Ectodermal cell (in vitro differentiated cells): ENCODE data around the gene ADCY5.

Experiments
- H3K27ac ChIP-seq: 2 replicates; pipeline ENCODE4 v1.7.0; 2013; ENCODE audit warnings: mild to moderate bottlenecking, low read depth, low read length; ENCODE audit not compliant: insufficient read depth, poor library complexity, severe bottlenecking
- H3K27me3 ChIP-seq: 2 replicates; pipeline ENCODE4 v1.7.0; 2013; ENCODE audit warnings: mild to moderate bottlenecking, low read length; ENCODE audit not compliant: insufficient read depth, control insufficient read depth, poor library complexity, severe bottlenecking
- H3K36me3 ChIP-seq: one replicate; pipeline ENCODE4 v1.7.0; 2013; ENCODE audit warnings: low read length; ENCODE audit not compliant: control insufficient read depth, insufficient read depth
- H3K4me1 ChIP-seq: one replicate; pipeline ENCODE4 v1.7.0; 2013; ENCODE audit warnings: low read length; ENCODE audit not compliant: control insufficient read depth, insufficient read depth
- H3K4me3 ChIP-seq: 2 replicates; pipeline ENCODE4 v1.7.0; 2013; ENCODE audit warnings: low read depth, low read length, control low read depth; ENCODE audit not compliant: insufficient read depth
- H3K9me3 ChIP-seq: 2 replicates; pipeline ENCODE4 v1.7.0; 2013; ENCODE audit warnings: mild to moderate bottlenecking, low read length, moderate library complexity; ENCODE audit not compliant: control insufficient read depth
- WGBS, 2 experiments: methylation state at CpG; one replicate each; pipeline ENCODE4 v1.1.7; 2013; ENCODE audit warnings: missing lambda C conversion rate in 2 of 2; 5-methylcytosine and 5-hydroxymethylcytosine counted together

The ADCY5 gene

GRCh38 chr3:123296261-123296660, 152.6 kb downstream of the ADCY5 start:
- H3K9me3 ChIP-seq = no peaks in the 10 kb centered on the region
- no peaks in the 10 kb centered on the region for H3K36me3 ChIP-seq
- no peak overlapping the region for H3K4me3 ChIP-seq
- no peaks in the 10 kb centered on the region for H3K27me3 ChIP-seq
- H3K4me1 ChIP-seq = no peaks in the 10 kb centered on the region
- no peak overlapping the region for H3K27ac ChIP-seq
- 92 to 94% methylated on average over 7 of the region's 7 CpGs for WGBS, 2 experiments

- no peaks in the 10 kb centered on the region for H3K27me3 ChIP-seq
These were observed 153.0 kb downstream of the ADCY5 start for GRCh38 chr3:123295901-123296250.

DNA sequence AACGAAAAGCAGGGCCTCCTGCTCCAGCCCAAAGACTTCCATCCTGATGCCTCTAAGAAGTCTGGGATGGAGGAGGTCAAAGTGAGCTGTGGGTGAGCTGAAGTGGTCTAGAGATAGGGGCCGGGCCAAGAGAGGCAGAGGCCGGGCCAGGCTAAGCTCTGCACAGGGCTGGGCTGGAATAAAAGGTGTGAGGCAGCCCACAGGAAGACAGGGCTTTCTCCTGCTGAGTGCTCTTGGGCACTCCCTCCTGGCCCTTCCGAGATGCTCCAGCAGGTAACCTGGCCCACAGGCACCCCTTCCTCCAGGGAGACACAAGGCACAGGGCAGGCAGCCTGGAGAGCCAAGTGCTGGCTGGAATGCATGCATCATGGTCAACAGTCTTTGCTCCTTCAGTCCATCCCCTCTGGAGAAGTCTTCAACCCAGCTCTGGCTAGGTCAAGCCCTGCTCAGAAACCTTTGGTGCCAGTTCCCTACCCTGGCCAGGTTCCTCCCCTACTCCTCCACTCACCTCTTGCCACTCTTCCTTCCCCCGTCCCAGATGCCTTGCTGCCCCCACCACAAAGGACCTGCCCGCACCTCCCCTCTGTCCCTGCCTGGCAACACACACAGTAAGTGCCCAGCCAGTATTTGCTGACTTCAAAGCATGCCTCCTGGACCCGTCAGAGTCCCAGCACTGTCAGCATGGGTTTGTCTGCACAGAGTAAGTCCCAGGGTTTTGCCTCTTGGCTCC, 153.6 kb downstream of the ADCY5 start:
- no peaks in the 10 kb centered on the region for H3K9me3 ChIP-seq
- no peak overlapping the region for H3K4me3 ChIP-seq
- no peaks in the 10 kb centered on the region for H3K4me1 ChIP-seq
- H3K27ac ChIP-seq = no peak overlapping the region
- H3K27me3 ChIP-seq = no peaks in the 10 kb centered on the region
- WGBS, 2 experiments = 86 to 89% methylated on average over 7 of the region's 7 CpGs
- no peaks in the 10 kb centered on the region for H3K36me3 ChIP-seq

More at GRCh38 chr3:123295901-123296250, 153.0 kb downstream of the ADCY5 start:
- Histone ChIP-seq H3K27ac (no peak overlapping the region), H3K36me3 (no peaks in the 10 kb centered on the region), H3K4me1 (no peaks in the 10 kb centered on the region), H3K9me3 (no peaks in the 10 kb centered on the region), H3K4me3 (no peak overlapping the region)
- 85 to 87% methylated on average over 10 of the region's 11 CpGs for WGBS, 2 experiments

- no peaks in the 10 kb centered on the region for H3K36me3 ChIP-seq
- H3K9me3 ChIP-seq = no peaks in the 10 kb centered on the region
- H3K27ac ChIP-seq = no peak overlapping the region
- no peak overlapping the region for H3K4me3 ChIP-seq
- no peaks in the 10 kb centered on the region for H3K4me1 ChIP-seq
- H3K27me3 ChIP-seq = no peaks in the 10 kb centered on the region
- 95 to 96% methylated on average over 13 of the region's 13 CpGs for WGBS, 2 experiments
These were observed 154.5 kb downstream of the ADCY5 start for GRCh38 chr3:123294296-123294938.

- no peaks in the 10 kb centered on the region for H3K27me3 ChIP-seq
- H3K4me3 ChIP-seq = no peak overlapping the region
- WGBS, 2 experiments = 82 to 84% methylated on average over 15 of the region's 15 CpGs
- no peaks in the 10 kb centered on the region for H3K36me3 ChIP-seq
- no peak overlapping the region for H3K27ac ChIP-seq
- H3K4me1 ChIP-seq = no peaks in the 10 kb centered on the region
- H3K9me3 ChIP-seq = no peaks in the 10 kb centered on the region
These were observed 156.3 kb downstream of the ADCY5 start for GRCh38 chr3:123292321-123293310.

- Histone ChIP-seq H3K9me3 (no peaks in the 10 kb centered on the region), H3K4me3 (no peak overlapping the region), H3K27me3 (no peaks in the 10 kb centered on the region), H3K27ac (no peak overlapping the region), H3K4me1 (no peaks in the 10 kb centered on the region), H3K36me3 (no peaks in the 10 kb centered on the region)
- WGBS, 2 experiments = 82 to 85% methylated on average over 7 of the region's 7 CpGs
These were observed 157.5 kb downstream of the ADCY5 start for GRCh38 chr3:123291404-123291803.

DNA sequence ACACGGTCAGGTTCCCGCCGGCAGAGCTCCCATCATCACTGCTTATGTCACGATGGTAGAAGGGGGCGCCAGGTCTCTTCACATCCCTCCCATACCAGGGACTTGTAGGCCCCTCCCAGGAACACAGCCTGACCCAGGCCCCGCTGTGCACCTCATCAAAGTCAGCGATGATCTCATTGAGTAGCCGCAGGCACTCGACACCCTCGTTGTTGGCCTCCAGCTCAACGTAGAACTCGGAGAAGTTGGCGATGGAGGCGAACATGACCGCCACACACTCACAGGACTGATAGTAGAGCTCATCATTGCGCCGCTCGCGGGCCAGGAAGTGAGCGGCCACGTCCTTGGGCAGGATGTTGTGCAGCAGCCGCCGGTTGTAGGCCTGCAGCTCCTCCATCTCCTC, 157.9 kb downstream of the ADCY5 start:
- WGBS, 2 experiments = 93% methylated on average over 23 of the region's 23 CpGs

GRCh38 chr3:123290107-123290930, 158.6 kb downstream of the ADCY5 start:
- no peaks in the 10 kb centered on the region for H3K27me3 ChIP-seq
- H3K36me3 ChIP-seq = no peaks in the 10 kb centered on the region
- no peak overlapping the region for H3K27ac ChIP-seq
- 93 to 95% methylated on average over 13 of the region's 13 CpGs for WGBS, 2 experiments
- H3K4me3 ChIP-seq = no peak overlapping the region
- no peaks in the 10 kb centered on the region for H3K4me1 ChIP-seq
- H3K9me3 ChIP-seq = no peaks in the 10 kb centered on the region

More for the DNA sequence above, 157.9 kb downstream of the ADCY5 start:
- Histone ChIP-seq H3K36me3 (no peaks in the 10 kb centered on the region), H3K27ac (no peak overlapping the region), H3K4me3 (no peak overlapping the region), H3K4me1 (no peaks in the 10 kb centered on the region), H3K9me3 (no peaks in the 10 kb centered on the region), H3K27me3 (no peaks in the 10 kb centered on the region)

GRCh38 chr3:123289391-123290106, 159.3 kb downstream of the ADCY5 start:
- WGBS, 2 experiments = 94 to 95% methylated on average over 20 of the region's 20 CpGs
- Histone ChIP-seq H3K9me3 (no peaks in the 10 kb centered on the region), H3K36me3 (no peaks in the 10 kb centered on the region), H3K4me3 (no peak overlapping the region), H3K4me1 (no peaks in the 10 kb centered on the region), H3K27me3 (no peaks in the 10 kb centered on the region), H3K27ac (no peak overlapping the region)
